ENCODE data around the gene HSPA1B.
A peak's percentile ranks its signal among the peaks of the same experiment; 100 is the strongest.
"Not testable (repeated sequence)": the region's sequence is repeated elsewhere in the genome, so short reads cannot be mapped to it uniquely, and the experiment has no call there.

Gene HSPA1B

DNA sequence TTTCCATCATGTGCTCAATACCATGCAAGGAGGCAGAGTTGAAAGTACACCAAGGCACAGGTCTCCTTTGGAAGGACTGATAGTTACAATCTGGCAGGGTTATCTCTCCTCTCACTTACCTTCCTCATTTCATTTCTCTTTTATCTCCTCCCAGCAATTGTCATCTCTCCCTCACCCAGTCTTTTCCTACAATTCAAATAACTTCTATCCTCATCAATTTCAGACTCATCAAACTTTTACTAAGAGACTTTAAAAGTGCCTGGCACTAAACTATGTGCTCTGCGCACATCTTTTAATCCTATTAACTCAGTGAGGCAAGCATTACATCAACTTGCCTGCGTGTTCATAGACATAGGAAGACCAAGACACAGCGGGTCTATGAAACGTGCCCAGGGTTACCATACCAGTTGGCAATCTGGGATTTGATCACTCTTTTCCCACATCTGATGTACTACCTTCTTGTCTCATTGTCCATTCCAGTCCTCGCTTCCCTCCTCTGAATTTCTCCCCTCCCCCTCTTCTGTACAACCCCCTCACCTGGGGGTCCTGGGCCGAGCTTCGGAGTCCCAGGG is 33.2 kb upstream of the HSPA1B start:
- no peak for DNase-seq (ENCODE audit: extremely low read depth, low read depth)
- TF ChIP-seq, protein P1, sequence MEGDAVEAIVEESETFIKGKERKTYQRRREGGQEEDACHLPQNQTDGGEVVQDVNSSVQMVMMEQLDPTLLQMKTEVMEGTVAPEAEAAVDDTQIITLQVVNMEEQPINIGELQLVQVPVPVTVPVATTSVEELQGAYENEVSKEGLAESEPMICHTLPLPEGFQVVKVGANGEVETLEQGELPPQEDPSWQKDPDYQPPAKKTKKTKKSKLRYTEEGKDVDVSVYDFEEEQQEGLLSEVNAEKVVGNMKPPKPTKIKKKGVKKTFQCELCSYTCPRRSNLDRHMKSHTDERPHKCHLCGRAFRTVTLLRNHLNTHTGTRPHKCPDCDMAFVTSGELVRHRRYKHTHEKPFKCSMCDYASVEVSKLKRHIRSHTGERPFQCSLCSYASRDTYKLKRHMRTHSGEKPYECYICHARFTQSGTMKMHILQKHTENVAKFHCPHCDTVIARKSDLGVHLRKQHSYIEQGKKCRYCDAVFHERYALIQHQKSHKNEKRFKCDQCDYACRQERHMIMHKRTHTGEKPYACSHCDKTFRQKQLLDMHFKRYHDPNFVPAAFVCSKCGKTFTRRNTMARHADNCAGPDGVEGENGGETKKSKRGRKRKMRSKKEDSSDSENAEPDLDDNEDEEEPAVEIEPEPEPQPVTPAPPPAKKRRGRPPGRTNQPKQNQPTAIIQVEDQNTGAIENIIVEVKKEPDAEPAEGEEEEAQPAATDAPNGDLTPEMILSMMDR (IDR thresholded peaks at IDR 0.05; ENCODE audit: low read depth, low read length): no peak

DNA sequence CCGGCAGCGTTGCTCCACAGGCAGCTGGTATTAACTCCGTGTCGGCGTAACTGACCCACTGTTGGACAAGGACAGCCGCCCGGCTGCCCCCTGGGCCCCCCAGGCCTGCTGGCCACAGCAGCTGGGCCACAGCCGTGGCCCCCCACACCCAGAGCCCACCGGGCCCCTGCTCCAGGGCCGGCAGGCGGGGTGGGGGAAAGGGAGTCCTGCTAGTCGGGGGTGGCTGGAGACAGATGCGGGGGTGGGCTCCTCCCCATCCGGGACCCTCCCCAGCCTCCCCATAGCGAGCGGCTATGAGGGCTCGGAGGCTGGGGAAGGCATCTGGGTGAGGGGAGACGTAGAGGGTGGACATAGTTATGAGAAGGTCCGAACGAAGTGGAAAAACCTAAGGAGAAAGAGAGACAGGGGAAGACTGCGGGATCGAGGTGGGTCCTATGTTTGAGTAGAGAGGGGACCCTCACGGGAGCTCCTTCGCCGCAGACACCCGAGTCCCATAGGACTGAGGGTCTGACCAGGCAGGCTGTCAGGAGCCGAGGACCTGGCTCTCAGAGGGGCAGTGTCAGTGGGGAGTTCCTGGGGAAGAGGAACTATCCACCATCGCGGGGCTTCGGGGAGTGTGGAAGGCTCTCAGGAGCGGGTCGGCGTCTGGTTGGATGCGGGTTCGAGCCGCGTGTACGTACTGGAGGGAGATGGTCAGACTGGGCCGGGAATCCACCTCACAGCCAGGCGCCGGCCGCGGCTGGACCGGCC is 32.5 kb upstream of the HSPA1B start:
- TF ChIP-seq, protein P1 (IDR thresholded peaks at IDR 0.05; ENCODE audit: low read depth, low read length): no peak
- no peak for DNase-seq (ENCODE audit: extremely low read depth, low read depth)

DNA sequence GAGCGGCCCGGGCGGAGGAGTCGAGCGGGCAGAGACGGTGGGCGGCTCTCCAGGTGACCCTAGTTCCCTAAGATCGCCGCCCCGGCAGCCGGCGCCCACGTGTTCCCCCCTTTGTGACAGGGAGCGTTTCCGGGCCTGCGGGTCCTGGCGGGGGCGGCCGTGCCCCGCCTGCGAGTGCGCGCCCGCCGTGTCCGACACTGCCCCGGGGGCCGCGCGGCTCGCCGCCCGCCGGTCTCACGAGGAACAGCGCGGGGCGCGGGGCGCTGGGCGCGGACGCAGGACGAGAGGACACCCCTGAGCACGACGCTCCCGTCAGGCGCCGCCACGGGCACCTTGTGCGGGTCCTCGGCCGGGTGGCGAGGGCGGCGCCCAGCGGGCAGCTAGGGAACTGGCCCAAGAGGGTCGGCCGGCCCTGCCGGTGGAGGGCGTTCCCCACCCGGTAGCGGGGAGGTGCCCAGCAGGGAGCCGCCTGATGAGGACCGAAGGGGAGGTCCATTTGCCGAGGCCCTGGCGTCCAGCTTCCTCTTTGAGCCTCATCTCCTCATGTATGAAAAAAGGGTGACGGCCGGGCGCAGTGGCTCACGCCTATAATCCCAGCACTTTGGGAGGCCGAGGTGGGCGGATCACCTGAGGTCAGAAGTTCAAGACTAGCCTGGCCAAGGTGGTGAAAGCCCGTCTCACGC is 31.8 kb upstream of the HSPA1B start, which contains the start of gene VARS1:
Gene VARS1 (minus strand): TSS at position 137 of the 683 bp plus-strand sequence. CDS start 535 bp downstream, outside the sequence.
- TF ChIP-seq, protein P1 (IDR thresholded peaks at IDR 0.05; ENCODE audit: low read depth, low read length): peak; percentile 73
- DNase-seq (ENCODE audit: extremely low read depth, low read depth): peak; percentile 82

DNA sequence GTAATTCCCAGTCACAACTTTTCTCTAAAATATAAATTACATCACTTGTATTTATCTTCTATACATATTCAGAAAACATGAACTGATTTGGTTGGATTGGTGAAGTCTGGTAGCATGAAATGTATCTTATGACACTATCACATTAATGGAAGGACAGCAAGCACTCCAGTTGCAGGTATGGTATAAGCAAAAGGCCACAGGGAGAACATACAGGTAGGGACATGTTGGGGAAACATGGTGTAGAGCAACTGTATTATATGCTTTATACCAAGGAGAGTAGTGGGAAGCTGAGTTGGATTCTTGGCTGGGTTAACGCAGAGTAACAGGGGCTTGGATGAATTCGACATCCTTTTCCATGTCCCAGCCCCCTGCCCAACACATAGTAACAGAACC is 30.5 kb upstream of the HSPA1B start:
- TF ChIP-seq, protein P1 (IDR thresholded peaks at IDR 0.05; ENCODE audit: low read depth, low read length): no peak
- no peak for DNase-seq (ENCODE audit: extremely low read depth, low read depth)

DNA sequence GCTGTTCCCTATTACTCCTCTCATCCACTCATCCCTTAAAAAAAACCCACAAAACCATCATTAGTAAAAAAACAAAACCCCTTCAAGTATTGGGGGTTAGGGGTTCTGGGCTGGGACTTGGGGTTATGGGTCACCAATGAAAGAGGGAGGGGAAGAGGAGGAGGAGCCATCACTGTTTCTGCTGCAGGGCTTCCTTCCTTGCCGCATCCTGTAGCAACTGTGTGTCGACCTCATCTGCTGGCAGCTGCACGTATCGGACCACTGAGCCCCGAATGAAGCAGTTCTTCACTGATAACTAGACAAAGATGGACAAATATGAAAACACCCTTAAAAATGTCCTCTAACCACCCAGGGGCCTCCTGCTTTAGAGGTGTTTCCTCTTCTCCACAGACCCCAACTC is 29.9 kb upstream of the HSPA1B start:
- DNase-seq (ENCODE audit: extremely low read depth, low read depth): no peak
- TF ChIP-seq, protein P1 (IDR thresholded peaks at IDR 0.05; ENCODE audit: low read depth, low read length): no peak

DNA sequence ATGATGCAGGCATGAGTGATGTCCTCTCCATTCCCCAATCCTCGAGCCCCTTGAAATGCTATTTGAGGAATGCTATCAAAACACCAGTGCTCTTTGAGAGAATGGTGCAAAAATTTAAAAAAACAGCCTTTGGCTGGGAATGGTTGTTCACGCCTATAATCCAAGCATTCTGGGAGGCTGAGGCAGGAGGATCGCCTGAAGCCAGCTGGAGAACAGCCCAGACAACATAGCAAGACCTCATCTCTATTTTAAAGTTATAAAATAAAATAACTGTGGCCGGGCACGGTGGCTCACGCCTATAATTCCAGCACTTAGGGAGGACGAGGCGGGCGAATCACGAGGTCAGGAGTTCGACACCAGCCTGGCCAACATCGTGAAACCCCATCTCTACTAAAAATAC is 27.8 kb upstream of the HSPA1B start:
- no peak for DNase-seq (ENCODE audit: extremely low read depth, low read depth)
- TF ChIP-seq, protein P1 (IDR thresholded peaks at IDR 0.05; ENCODE audit: low read depth, low read length): no peak

DNA sequence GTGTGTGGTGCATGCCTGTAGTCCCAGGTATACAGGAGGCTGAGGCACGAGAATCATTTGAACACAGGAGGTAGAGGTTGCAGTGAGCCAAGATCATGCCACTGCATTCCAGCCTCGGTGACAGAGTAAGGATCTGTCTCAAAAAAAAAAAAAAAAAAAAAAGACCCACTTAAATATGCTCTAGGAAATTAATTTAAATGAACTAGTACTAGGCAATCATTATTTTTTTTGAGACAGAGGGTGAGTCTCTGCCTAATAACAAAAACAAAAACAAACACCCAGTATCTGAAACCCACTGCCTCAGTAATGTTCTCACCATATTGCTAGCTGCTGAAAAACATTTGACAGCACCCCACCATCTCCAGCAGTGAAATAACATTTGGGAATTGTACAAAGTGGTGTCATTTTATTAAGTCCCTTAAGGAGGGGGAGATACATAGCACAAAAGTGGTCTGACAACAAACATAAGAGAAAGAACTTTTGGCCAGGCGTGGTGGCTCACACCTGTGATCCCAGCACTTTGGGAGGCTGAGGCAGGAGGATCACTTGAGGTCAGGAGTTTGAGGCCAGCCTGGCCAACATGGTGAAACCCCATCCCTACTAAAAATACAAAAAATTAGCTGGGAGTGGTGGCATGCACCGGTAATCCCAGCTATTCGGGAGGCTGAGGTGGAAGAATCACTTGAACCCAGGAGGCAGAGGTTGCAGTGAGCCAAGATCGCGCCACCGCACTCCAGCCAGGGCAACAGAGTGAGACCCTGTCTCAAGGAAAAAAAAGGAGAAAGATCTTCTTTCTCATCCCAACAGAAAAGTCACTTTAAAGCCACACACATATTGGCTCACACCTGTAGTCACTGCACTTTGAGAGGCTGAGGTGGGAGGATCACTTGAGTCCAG is 26.3 kb upstream of the HSPA1B start:
- DNase-seq (ENCODE audit: extremely low read depth, low read depth): not testable (repeated sequence)

Measured in AG09319 (cell line).